Measurements from ENCODE around the gene KCNAB1.

DNA sequence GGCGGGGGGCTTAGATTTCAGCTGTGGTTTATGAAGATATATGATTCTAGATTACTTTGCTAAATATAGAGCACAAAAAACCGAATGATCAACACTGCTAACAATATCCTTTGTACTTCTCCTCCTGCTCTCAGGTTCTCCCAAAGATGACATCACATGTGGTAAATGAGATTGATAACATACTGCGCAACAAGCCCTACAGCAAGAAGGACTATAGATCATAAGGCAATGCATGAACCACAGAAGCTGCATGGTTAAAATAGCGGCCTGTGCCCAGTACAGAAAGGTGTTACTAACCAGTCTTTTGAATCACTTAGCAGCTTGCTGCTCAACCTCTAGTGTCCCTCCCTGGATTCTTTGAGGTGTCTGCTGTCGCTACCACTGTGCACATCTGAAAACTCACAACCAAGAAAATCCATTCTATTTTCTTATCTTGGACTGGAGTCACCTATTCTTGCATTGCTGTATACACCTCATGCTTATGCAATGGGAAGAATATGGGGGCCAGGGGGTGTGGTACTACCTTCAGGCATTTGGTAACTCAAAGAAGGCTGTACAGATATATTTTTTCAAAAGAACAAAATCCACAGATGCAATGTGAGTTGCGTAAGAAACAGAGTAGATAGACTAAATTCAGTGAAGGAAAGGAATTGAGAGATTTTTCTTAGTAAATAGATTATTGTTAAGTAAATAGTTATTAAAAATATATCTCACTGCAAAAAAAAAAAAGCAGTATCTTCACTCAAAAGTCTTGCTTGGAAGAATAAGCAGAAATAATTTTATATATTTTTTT lies 416.3 kb downstream of the KCNAB1 start:
- TF ChIP-seq YY1 (IDR thresholded peaks at IDR 0.05; ENCODE audit: insufficient read depth, insufficient read length) = no peak
- no peak for TF ChIP-seq ZNF274 (IDR thresholded peaks at IDR 0.05; ENCODE audit: low read depth, low read length)
- no peak for TF ChIP-seq SUZ12 (IDR thresholded peaks at IDR 0.05; ENCODE audit: extremely low read depth, insufficient read depth, insufficient read length)

Data from NT2/D1 (cell line).